GM21737 (cell line): ENCODE data around the gene HSFY2.
"Not testable (repeated sequence)": the region's sequence is repeated elsewhere in the genome, so short reads cannot be mapped to it uniquely, and the experiment has no call there.

Experiments
- ATAC-seq: cut with Tn5 transposase; IDR thresholded peaks from one replicate; pipeline ENCODE4 v1.9.1; 2021; ENCODE audit warnings: mild to moderate bottlenecking, moderate library complexity; ENCODE audit not compliant: unreplicated experiment

HSFY2 gene

DNA sequence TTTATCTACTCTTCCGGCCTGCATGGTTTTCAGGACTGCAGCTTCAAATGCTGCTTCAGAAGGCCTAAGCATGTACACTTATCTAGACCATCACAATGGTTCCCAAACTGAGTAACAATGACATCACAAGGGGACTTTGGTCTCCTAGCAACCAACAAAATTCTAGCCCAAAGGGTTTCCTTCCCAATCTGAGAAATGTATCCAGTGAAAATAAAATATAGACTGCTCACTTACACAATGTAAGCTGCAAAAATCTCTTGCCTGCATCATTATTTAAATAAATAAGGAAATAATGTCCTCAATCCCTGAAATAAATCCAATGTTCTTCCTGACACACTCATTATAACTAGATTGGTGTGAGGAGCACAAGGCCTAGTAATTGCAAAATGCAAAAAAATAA is at the start of gene HSFY2:
Gene HSFY2, minus strand, starts transcription at position 101 of the 400 bp plus-strand sequence. CDS start 117 bp downstream, outside the sequence.
- not testable (repeated sequence) for ATAC-seq

- ATAC-seq = not testable (repeated sequence)
Observed at GRCh38 chrY:18815751-18816150, 42.2 kb upstream of the HSFY2 start.

DNA sequence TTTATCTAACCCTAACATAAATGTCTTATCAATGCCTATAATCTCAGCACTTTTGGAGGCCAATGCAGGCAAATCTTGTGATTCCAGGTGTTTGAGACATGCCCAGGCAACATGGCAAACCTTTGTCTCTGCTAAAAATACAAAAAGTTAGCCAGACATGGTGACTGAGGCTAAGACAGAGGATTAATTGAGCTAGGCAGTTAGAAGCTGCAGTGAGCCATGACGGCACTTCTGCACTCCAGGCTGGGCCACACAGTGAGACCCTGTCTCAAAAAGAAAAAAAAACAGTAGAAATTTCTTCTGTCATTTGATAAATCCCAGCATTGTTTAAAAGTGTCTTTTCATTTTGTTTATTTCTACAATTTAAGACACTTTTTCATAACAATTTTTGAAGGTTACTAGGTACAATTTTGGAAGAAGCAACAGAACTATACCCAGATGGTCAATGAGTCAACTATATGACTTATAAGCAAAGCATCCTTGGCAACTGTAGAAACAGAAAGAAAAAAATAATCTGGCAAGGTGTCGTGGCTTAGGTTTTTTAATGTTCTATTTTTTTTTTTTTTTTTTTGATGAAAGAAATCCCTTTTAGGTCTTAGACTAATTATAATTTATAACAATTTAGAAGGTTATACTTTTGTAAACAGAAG is 15.3 kb upstream of the HSFY2 start:
- not testable (repeated sequence) for ATAC-seq

- not testable (repeated sequence) for ATAC-seq
Observed at GRCh38 chrY:18754077-18754476, 19.5 kb downstream of the HSFY2 start.

DNA sequence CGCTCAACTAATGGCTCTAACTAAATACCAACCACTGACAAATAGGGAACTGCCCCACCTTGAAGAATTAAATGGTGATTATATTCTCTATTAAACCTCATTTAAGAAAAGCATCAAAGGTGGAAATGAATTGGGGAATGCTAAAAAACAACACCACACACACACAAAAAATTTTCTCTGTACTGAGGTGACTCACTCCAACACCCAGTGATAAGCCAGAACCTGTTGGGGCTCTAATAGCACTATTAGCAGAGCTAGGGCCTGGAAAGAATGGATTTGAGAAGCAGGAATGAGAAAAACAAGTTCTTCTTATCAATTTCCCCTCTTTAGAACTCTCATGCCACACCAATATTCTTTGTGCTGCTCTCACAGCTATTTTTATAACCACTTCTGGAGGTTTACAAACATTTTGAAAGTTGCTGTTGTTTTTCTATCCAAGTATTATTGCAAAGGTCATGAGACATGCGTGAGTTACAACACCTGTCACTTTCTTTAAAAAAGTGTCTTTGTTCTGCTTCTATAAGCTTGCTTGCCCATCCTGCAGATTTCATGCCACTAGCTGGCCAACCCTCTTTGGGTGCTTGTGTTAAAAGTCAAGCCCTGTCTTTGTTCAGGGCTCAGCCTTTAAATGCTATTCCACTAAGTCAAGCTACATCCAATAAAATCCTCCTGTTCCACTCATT is 20.3 kb downstream of the HSFY2 start:
- ATAC-seq = not testable (repeated sequence)

GRCh38 chrY:18723714-18724113 is 49.8 kb downstream of the HSFY2 start:
- not testable (repeated sequence) for ATAC-seq
